Activated naive CD4-positive, alpha-beta T cell treated with anti-CD3 and anti-CD28 coated beads, Interleukin-2, amount 50 U/mL, for 16 hours (primary cell): Measurements from ENCODE around the gene RTL1.

ENCODE experiments used
- DNase-seq: peaks from one replicate; pipeline ENCODE4 v3.0.0-alpha.2; 2020

RTL1 gene

GRCh38 chr14:100864960-100865681, 38.4 kb downstream of the RTL1 start:
- DNase-seq, result no peak

DNA sequence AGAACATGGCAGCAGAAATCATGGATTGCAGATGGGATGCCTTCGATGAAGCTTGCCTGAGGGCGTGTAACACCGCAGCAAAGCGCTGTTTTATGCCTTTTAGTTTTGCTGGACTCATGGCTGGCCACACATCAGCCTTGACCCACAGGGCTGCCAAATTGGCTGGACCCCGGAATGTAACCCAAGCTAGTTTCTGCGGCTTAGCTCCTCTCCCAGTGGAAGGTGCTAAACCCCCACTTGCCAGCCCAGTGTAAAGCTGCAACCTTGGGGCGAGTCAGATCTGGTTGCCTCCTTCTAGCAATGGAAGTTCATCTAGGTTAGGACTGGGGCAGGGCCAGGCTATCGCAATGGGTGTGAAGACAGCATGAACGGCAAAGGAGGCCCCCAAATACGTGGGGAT, 39.3 kb downstream of the RTL1 start:
- no peak for DNase-seq

GRCh38 chr14:100862793-100863192, 40.7 kb downstream of the RTL1 start:
- no peak for DNase-seq

- no peak for DNase-seq
These were observed 41.2 kb downstream of the RTL1 start for GRCh38 chr14:100862277-100862676.

- DNase-seq, result no peak
These were observed 41.6 kb downstream of the RTL1 start for GRCh38 chr14:100861937-100862247.

- DNase-seq, result no peak
These were observed 42.2 kb downstream of the RTL1 start for GRCh38 chr14:100861188-100861936.

- DNase-seq, result no peak
These were observed 42.9 kb downstream of the RTL1 start for GRCh38 chr14:100860556-100861187.

GRCh38 chr14:100859781-100860180, 43.7 kb downstream of the RTL1 start:
- DNase-seq, result no peak

DNA sequence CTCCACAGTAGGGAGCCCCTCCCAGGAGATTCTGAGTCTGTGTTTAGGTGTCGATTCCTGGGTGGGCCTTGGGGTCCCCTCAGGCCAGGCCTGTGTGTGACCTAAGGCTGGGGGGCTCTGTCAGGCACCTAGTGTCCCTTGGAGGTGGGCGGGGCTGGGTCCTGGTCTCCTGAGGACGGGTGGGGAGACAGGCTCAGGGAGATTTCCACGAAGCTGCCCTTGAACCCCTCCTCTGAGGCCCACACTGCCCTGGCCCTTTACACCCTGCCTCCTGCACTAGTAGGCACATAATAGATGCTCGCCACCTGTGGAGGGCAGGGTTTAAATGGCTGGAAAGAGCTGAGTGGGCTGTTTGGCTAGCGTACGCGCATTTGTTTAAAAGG, 44.7 kb downstream of the RTL1 start:
- no peak for DNase-seq

DNA sequence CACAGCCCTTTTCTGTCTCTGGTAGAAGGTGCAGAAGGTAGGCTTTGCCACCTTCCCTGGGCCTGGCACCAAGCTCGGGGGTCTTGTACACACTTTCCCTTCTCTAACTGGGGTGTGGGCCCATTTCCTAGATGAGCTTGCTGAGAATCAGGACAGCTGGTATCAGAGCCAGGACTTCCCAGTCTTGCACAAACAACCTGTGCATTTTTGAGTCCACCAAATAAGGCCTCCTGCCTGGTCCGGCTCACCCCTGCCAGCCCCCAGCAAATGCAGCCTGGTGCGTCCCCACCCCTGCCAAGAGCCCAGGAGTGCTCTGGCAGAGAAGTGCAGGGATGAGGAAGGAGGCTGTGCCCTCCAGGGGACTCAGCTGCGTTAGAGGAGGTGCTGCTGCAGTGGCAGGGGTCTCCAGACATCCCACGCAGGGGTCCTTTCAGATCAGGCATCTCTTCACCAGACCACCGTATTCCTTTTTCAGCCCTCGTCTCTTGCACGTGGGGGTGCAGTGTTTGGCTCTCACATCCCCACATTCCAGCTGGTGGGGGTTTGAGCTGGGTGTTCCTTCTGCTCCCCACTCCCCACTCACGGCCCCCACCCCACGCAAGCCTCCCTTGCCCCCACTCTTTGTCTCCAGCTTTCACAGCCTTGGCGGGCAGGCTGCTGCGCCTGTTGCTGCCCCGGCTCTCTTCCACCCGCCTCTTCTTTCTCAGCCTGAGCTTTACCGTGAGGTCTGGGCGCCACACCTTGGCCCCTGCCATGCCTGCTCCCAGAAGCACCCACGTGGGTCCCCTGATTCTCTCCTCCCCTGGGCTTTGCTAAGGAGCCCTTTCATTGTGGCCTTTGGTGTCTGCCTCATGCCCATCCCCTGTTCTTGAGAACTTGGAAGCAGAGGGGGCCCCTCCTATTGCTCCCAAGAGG, 45.3 kb downstream of the RTL1 start:
- DNase-seq, result no peak

- no peak for DNase-seq
These were observed 46.1 kb downstream of the RTL1 start for GRCh38 chr14:100857233-100857922.

- DNase-seq, result no peak
These were observed 47.2 kb downstream of the RTL1 start for GRCh38 chr14:100856056-100856950.

- DNase-seq, result no peak
These were observed 48.1 kb downstream of the RTL1 start for GRCh38 chr14:100855256-100855930.

GRCh38 chr14:100854435-100854834, 49.1 kb downstream of the RTL1 start:
- no peak for DNase-seq

DNA sequence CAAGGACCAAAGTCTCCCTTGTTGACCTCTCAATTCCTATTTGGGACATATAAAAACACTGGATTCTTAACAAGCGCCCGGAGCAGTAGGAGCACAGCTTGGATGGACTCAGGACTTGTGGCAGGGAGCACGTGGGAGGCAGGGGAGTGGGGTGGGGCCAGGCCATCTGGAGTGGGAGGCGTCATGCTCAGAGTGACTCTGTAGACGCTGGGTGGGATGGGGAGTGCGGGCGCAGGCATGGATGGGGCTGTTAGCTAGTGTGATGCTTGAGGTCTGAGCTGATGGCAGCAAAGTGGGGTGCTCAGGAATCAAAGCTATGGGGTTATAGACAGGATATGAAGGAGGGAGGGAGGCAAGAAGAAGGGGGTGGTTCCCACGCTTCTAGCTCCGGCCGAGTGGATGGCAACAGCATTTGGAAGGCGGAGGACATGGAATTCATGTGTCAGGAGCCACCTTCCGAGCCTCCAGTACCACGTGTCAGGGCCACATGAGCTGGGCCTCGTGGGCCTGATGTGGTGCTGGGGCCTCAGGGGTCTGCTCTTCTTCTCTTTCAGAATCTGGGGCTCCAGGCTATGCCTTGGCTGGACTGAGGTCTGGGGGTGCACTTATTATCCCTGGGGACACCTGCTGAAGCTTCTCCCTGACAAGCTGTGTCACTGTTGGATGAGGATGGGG, 51.4 kb downstream of the RTL1 start:
- DNase-seq, result no peak

DNA sequence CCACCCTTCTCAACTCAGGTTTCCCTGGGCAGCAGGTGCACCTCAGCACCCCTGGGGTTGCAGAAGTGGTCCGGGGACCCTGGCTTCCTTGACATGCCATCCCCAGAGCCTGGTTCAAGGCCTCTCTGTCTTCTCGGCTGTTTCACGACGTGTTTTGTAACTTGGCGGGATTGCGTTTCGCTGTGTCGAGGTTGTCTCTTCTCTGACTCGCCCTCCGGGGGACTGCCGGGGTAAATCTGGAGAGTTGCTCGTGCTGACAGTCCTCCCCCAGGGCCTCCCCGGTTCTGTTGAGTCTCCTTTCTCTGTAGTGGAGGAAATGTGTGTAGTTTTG, 52.0 kb downstream of the RTL1 start:
- DNase-seq, result no peak

GRCh38 chr14:100850841-100851585, 52.5 kb downstream of the RTL1 start:
- DNase-seq, result peak; percentile 76

GRCh38 chr14:100849115-100849781, 54.3 kb downstream of the RTL1 start:
- no peak for DNase-seq

DNA sequence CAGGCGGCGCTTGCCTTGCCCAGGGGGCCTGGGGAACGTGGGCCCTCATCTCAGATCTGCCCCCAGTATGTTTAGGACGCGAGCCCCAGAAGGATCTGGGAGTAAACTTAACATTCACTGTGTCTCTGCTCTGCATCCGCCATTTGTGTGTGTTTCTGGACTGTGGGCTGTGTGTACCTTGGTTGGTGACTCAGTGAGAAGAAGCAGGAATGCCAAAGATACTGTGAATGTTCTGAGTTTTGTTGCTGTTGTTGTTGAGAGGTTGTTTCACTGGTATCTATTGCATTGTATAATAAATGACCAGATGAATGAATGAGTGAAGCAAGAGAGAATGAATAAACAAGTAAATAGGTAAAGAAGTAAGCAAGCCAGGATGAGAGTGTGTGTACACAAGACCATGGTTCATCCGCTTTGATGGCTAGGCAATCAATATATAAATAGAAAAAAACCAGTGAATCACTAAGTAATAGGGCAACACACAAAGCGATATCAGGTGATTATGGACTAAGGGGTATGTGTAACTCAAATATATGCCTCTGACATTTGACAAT, 57.1 kb downstream of the RTL1 start:
- DNase-seq, result no peak
